CD14-positive monocyte (primary cell): ENCODE results near the gene MAGEC1. TPM values are rescaled to one million over a fixed set of nuclear protein-coding genes. Genes with fewer than 3 reads are reported as not detected.

ENCODE experiments used
- DNase-seq, 3 donors: peaks; one replicate each; pipeline ENCODE4 v3.0.0-alpha.2; 2011 to 2022
- H2AFZ ChIP-seq: 2 replicates; pipeline ENCODE4 v1.6.0; 2012; ENCODE audit warnings: mild to moderate bottlenecking, low read depth, low read length, inconsistent platforms; ENCODE audit not compliant: insufficient read depth, poor library complexity, severe bottlenecking
- H3K27ac ChIP-seq, 2 donors: 1 replicate in 1 of 2; 2 replicates in 1 of 2; pipeline ENCODE4 v1.5.1; 2012 to 2013; ENCODE audit warnings: low read length in 2 of 2, control low read depth in 1 of 2, inconsistent platforms in 1 of 2, low read depth in 1 of 2, mild to moderate bottlenecking in 1 of 2
- H3K27me3 ChIP-seq, 2 donors: one replicate each; pipeline versions ENCODE4 v1.6.0 to v1.6.1; 2011 to 2013; ENCODE audit warnings: low read length in 2 of 2; ENCODE audit not compliant: control insufficient read depth in 2 of 2, insufficient read depth in 2 of 2
- H3K36me3 ChIP-seq, 2 donors: replicated peaks in 1 of 2; 1 replicate in 1 of 2; 2 replicates in 1 of 2; pipeline versions ENCODE4 v1.5.1 to v1.6.1; 2012 to 2013; ENCODE audit warnings: low read length in 2 of 2, control low read depth in 1 of 2, inconsistent platforms in 1 of 2, mild to moderate bottlenecking in 1 of 2; ENCODE audit not compliant: insufficient read depth in 2 of 2, control insufficient read depth in 1 of 2
- H3K4me1 ChIP-seq, 2 donors: 1 replicate in 1 of 2; 2 replicates in 1 of 2; pipeline versions ENCODE4 v1.5.1 to v1.6.1; 2012 to 2013; ENCODE audit warnings: low read length in 2 of 2, control low read depth in 1 of 2, inconsistent platforms in 1 of 2, mild to moderate bottlenecking in 1 of 2, moderate library complexity in 1 of 2; ENCODE audit not compliant: insufficient read depth in 2 of 2, control insufficient read depth in 1 of 2
- H3K4me2 ChIP-seq: replicated peaks from 2 replicates; pipeline ENCODE3; 2012; ENCODE audit warnings: low read length, moderate library complexity, mild to moderate bottlenecking; ENCODE audit not compliant: poor library complexity, severe bottlenecking; ENCODE audit errors: extremely low read depth
- H3K4me3 ChIP-seq, 3 experiments: fragments of 200-600 bp in 1 of 3; sonication (generic) in 1 of 3; replicated peaks in 1 of 3; 1 replicate in 2 of 3; 2 replicates in 1 of 3; pipeline ENCODE4 v1.5.1; 2011 to 2013; ENCODE audit warnings: low read length in 3 of 3, mild to moderate bottlenecking in 3 of 3, control low read depth in 2 of 3, low read depth in 2 of 3, inconsistent platforms in 1 of 3, moderate library complexity in 1 of 3
- H3K79me2 ChIP-seq: 2 replicates; pipeline ENCODE4 v1.6.0; 2012; ENCODE audit warnings: mild to moderate bottlenecking, control low read depth, inconsistent platforms, low read length, moderate library complexity; ENCODE audit not compliant: insufficient read depth
- H3K9ac ChIP-seq: 2 replicates; pipeline ENCODE4 v1.6.0; 2017; ENCODE audit warnings: low read length, mild to moderate bottlenecking; ENCODE audit not compliant: insufficient read depth, poor library complexity, severe bottlenecking
- H3K9me3 ChIP-seq, 2 donors: replicated peaks in 1 of 2; 1 replicate in 1 of 2; 2 replicates in 1 of 2; pipeline versions ENCODE4 v1.5.1 to v1.6.1; 2012 to 2013; ENCODE audit warnings: low read length in 2 of 2, control low read depth in 1 of 2; ENCODE audit not compliant: control insufficient read depth in 1 of 2, insufficient read depth in 1 of 2
- H4K20me1 ChIP-seq: 2 replicates; pipeline ENCODE4 v1.6.0; 2012; ENCODE audit warnings: mild to moderate bottlenecking, low read length, control low read depth, moderate library complexity; ENCODE audit not compliant: insufficient read depth
- H3K27ac Mint-ChIP-seq, 7 donors: one replicate each; pipeline ENCODE4 v1.8.0; 2020; ENCODE audit warnings: mild to moderate bottlenecking in 7 of 7, mixed read lengths in 7 of 7, moderate library complexity in 6 of 7, inconsistent platforms in 2 of 7
- H3K27me3 Mint-ChIP-seq, 3 donors: one replicate each; pipeline ENCODE4 v1.8.0; 2021 to 2022; ENCODE audit warnings: low read depth in 3 of 3, mild to moderate bottlenecking in 3 of 3, mixed read lengths in 3 of 3, moderate library complexity in 3 of 3, inconsistent platforms in 1 of 3
- H3K36me3 Mint-ChIP-seq, 2 donors: one replicate each; pipeline ENCODE4 v1.8.0; 2020; ENCODE audit warnings: mixed read lengths in 2 of 2, inconsistent platforms in 1 of 2, mild to moderate bottlenecking in 1 of 2
- H3K4me1 Mint-ChIP-seq: one replicate; pipeline ENCODE4 v1.8.0; 2020; ENCODE audit warnings: mild to moderate bottlenecking, mixed read lengths
- H3K4me3 Mint-ChIP-seq, 2 donors: one replicate each; pipeline ENCODE4 v1.8.0; 2020; ENCODE audit warnings: mild to moderate bottlenecking in 2 of 2, mixed read lengths in 2 of 2, moderate library complexity in 1 of 2
- H3K9me3 Mint-ChIP-seq, 7 donors: one replicate each; pipeline ENCODE4 v1.8.0; 2020 to 2022; ENCODE audit warnings: mixed read lengths in 7 of 7, mild to moderate bottlenecking in 6 of 7, moderate library complexity in 6 of 7, inconsistent platforms in 2 of 7
- CTCF ChIP-seq: fragments of 200-600 bp; IDR thresholded peaks from one replicate; pipeline ENCODE4 v1.8.0; 2022; ENCODE audit warnings: antibody characterized with exemption, mild to moderate bottlenecking
- WGBS: methylation state at CpG from one replicate; pipeline ENCODE4 v1.1.5; 2013; ENCODE audit warnings: missing lambda C conversion rate; ENCODE audit not compliant: insufficient coverage; 5-methylcytosine and 5-hydroxymethylcytosine counted together
- intact Hi-C, 2 donors: fragments of 100-400 bp; cut with micrococcal nuclease; formaldehyde crosslinking; loops; one replicate each; pipeline versions ENCODE4 v1.15.0 to v1.15.1; 2023
- polyA plus RNA-seq, 3 donors: library from polyadenylated mRNA; depleted of rRNA in 1 of 3; unstranded in 2 of 3; stranded (reverse) in 1 of 3; fragments of 300-500 nt in 2 of 3; fragments of >200 nt in 1 of 3; fragmentation: Illumina TruSeq in 2 of 3; gene quantifications; 1 replicate in 2 of 3; 2 replicates in 1 of 3; pipeline ENCODE4 v1.2.3, GENCODE V29; 2012 to 2021

The MAGEC1 gene
- polyA plus RNA-seq, 3 donors: not detected

- no peak for TF ChIP-seq CTCF
- H3K9me3 ChIP-seq: peaks cover 0 to 4% of the 10 kb centered on the region in 2 donors
- DNase-seq: no peak
- no peaks in the 10 kb centered on the region for H4K20me1 ChIP-seq
- H3K4me3 ChIP-seq: no peak overlapping the region
- no peak overlapping the region for H3K27ac ChIP-seq
- Mint-ChIP-seq H3K27me3 (peaks cover 0 to 1% (median 0%) of the 10 kb centered on the region in 3 donors), H3K36me3 (no peaks in the 10 kb centered on the region), H3K4me1 (no peaks in the 10 kb centered on the region), H3K9me3 (no peaks in the 10 kb centered on the region), H3K27ac (no peak overlapping the region), H3K4me3 (no peak overlapping the region)
- no peaks in the 10 kb centered on the region for H3K36me3 ChIP-seq
- no peak overlapping the region for H3K4me2 ChIP-seq
- H2AFZ ChIP-seq: no peak overlapping the region
- no peaks in the 10 kb centered on the region for H3K27me3 ChIP-seq
- WGBS: no CpG with 5 or more reads among the region's 2 CpGs
- no peaks in the 10 kb centered on the region for H3K4me1 ChIP-seq
- H3K79me2 ChIP-seq: no peaks in the 10 kb centered on the region
- intact Hi-C loops: no loop called here
- no peak overlapping the region for H3K9ac ChIP-seq
These were observed 37.5 kb downstream of the MAGEC1 start for GRCh38 chrX:141941234-141941633.

GRCh38 chrX:141945426-141945825 is 41.7 kb downstream of the MAGEC1 start:
- WGBS: no CpG with 5 or more reads among the region's 7 CpGs
- H2AFZ ChIP-seq: no peak overlapping the region
- H3K27me3 Mint-ChIP-seq: peaks cover 0 to 1% (median 0%) of the 10 kb centered on the region in 3 donors
- H3K27ac ChIP-seq: no peak overlapping the region
- intact Hi-C loops: no loop called here
- H3K27ac Mint-ChIP-seq: no peak overlapping the region
- H3K4me1 ChIP-seq: no peaks in the 10 kb centered on the region
- no peak for TF ChIP-seq CTCF
- no peak overlapping the region for H3K4me3 ChIP-seq
- DNase-seq: no peak
- H3K36me3 ChIP-seq: no peaks in the 10 kb centered on the region
- H3K79me2 ChIP-seq: no peaks in the 10 kb centered on the region
- no peaks in the 10 kb centered on the region for H3K9me3 ChIP-seq
- no peak overlapping the region for H3K4me2 ChIP-seq
- no peaks in the 10 kb centered on the region for H3K4me1 Mint-ChIP-seq
- H3K9me3 Mint-ChIP-seq: no peaks in the 10 kb centered on the region
- H3K27me3 ChIP-seq: no peaks in the 10 kb centered on the region
- H3K36me3 Mint-ChIP-seq: no peaks in the 10 kb centered on the region
- no peak overlapping the region for H3K4me3 Mint-ChIP-seq
- no peak overlapping the region for H3K9ac ChIP-seq
- H4K20me1 ChIP-seq: no peaks in the 10 kb centered on the region
